ENCODE data around the gene FGD5. TPM values are rescaled to one million over a fixed set of nuclear protein-coding genes. Genes with fewer than 3 reads are reported as not detected.
A peak's percentile ranks its signal among the peaks of the same experiment; 100 is the strongest.

The FGD5 gene
- total RNA-seq, 1 donor from 2014 or later: 15.2 TPM

DNA sequence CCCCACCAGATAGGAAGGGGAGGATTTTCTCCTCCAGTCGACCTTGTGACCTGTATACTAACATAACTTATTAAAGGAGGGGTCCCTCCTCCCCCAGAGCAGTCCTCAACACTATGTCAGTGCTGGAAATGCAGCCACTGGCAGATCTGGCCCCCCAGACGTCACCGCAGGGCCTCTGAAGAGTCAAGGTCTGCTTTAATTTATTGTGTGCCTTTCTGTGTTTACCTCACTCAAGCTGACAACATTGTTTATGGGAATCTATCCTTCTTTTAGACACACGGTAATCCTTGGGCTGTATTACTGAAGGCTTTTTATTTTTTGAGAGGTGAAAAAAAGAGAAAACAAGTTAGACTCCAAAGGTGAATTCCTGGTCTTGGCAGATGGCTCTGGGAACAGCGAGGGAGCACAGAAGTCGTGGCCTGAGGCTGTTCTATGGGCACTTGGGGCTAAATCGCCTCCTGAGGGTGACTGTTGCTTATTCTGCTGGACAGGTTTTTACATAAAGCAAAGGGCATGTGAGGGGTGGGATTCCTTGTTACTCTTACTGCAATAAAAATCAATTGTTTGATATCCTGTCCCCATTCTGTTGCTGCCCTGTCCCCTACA lies 115.2 kb downstream of the FGD5 start:
- DNase-seq: no peak
- ATAC-seq (ENCODE audit: poor library complexity): no peak
- intact Hi-C loops (cut with DNase I): no loop called here

DNA sequence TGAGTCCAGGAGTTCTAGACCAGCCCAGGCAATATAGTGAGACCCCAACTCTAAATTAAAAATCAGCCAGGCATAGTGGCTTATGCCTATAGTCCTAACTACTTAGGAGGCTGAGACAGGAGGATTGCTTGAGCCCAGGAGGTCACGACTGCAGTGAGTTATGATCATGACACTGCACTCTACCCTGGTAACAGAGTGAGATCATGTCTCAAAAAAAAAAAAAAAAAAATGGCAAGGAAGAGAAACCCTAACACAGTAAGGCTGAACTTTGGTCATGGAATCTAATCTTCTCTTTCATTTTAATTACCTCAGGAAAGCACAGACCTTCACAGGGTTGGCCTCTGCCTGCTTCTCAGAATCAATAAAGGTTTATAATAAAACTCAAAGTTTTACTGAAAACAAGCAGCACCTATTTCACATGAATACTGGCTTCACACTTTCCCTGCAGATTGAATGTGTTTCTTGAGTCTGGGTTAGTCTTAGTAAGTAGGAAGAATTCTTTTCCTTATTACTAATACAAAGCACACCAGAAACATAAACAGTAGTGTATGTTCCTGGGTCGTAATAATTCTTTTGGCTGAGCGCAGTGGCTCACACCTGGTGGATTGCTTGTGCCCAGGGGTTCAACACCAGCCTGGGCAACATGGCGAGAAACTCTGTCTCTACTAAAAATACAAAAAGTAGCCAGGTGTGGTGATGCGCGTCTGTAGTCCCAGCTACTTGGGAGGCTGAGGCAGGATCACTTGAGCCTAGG lies 117.0 kb downstream of the FGD5 start:
- intact Hi-C loops (cut with DNase I): no loop called here
- ATAC-seq (ENCODE audit: poor library complexity) (no peak), DNase-seq (no peak)

DNA sequence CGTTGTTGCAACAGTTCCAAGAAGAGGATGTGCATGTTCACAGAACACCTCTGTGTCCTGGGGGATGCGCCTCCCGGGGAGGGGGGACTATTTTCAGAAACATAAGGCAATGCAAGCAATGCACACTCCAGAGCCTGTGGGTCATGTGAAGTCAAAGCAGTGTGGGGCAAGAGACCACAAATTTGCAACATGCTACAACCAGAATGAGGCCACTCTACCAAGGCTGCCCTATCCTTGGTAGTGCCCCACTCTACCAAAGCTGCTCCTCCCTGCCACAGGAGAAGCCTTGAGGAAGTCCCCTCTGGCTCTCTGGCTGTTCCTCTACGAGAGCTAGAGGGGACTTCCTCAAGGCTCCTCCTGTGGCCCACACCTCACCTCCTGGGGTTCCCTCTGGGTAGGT lies 120.2 kb downstream of the FGD5 start:
- DNase-seq (no peak), ATAC-seq (ENCODE audit: poor library complexity) (no peak)
- intact Hi-C loops (cut with DNase I): no loop called here

DNA sequence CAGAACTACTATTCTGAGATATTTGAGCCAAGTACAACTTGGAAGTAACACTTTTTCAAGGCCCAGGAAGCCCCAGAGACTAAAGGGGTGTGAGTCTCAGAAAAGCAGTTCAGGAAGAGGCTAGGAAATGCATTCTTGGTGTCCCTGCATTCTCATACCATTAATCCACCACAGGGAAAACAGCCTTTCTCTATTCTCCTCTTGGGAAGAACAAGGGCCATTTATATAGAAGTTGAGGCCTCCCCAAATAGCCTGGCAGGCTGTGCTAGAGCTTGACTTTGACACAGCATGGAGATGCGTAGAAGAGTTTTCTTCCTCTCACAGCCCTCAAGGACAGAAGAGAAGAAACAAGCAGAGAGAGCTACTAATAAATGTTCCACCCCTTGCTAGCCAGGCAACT lies 123.1 kb downstream of the FGD5 start:
- intact Hi-C loops (cut with DNase I): no loop called here

DNA sequence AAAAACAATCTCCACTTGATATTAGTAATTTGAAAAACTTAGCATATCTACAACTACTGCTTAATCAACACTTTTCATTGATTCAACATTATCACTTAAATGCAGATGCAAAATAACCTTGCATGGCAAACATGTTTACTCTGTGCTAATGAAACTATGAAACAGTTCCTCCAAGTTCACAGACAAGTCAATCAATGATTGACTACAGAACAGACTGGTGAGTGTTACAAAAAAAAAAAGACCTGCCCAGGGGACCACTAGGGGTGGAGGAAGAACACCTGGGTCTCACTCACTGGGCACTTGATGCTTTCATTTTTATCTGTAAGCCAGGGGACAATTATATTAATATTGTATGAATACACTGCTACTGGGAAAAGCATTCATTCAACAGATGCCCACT lies 124.3 kb downstream of the FGD5 start:
- intact Hi-C loops (cut with DNase I): no loop called here
- ATAC-seq (ENCODE audit: poor library complexity): no peak
- DNase-seq: no peak

More for the DNA sequence above, 123.1 kb downstream of the FGD5 start:
- DNase-seq (no peak), ATAC-seq (ENCODE audit: poor library complexity) (no peak)

DNA sequence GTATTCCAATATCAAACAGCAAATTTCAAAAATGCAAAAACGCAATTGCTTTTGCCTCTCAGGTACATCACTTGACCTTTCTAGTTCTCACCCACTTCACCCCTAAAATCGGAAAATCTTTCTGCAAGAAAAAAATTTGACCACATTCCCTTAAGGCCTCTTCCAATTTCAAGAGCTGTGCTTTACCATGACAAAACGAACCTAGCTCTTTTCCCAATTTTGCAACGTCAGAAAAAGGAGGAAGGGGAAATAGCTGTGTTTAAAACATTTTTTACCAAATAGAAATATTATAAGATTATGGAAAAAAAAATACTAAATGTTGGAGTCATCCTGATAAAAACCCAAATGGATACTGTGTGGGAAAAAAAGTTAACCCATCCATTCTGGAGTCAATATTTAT lies 127.5 kb downstream of the FGD5 start:
- no peak for ATAC-seq (ENCODE audit: poor library complexity)
- intact Hi-C loops (cut with DNase I): no loop called here
- DNase-seq: no peak

DNA sequence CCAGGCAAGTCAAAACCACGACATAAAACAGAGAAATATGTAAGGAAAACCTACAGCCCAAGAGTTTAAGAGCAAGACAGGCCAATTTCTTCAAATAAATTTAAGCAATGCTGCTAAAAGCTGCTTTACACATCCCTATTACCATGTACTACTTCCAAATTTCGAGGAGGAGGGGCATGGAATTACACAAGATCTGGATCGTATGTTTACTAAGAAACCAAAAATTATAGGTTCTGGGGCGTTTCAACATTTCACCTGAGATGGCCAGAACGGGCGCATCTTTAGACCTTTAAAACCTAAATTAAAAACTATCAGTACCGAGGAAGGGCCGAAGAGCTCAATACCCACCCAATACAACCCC lies 128.0 kb downstream of the FGD5 start:
- ATAC-seq (ENCODE audit: poor library complexity) (no peak), DNase-seq (no peak)
- intact Hi-C loops (cut with DNase I): no loop called here

DNA sequence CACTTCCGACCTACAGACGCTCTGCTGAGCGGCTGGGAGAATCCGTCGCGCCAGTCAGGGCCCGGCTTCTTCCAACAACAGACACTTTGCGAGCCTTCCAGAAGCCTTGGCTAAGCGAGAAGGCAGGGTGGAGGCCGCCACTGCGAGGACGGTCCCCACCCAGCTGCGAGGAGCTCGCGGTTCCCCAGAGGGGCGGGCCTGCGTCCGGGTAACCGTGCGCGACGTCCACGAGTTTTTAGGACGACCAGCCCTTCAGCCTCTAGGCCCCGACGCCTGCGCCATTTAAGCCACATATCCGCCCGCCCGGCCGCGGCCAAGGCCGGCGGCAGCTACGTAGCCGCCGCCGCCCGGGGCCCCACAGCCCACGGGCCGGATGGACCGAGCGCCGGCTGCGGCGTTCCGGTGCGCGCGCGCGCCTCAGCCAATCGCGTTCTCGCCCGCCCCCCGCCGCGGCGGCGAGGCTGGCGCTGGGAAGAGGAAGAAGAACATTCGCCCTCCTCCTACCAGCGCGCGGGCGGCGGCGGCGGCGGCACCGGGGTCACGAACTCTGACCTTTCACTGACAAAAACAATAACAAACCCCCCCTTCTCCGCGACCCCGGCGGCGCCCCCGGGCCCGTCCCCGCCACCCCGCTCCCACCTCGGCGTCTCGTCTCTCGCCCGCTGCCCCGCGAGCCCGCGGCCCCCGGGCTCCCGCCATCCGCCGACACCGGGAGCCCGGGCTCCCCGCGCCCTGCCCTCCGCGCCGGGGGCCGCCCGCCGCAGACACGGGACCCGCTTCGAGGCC lies 128.5 kb downstream of the FGD5 start, which contains the start of gene NR2C2:
Gene NR2C2, plus strand, starts transcription at position 484 of the 786 bp plus-strand sequence. CDS start 56,332 bp downstream, outside the sequence.
- peak; percentile 94 for DNase-seq
- peak; percentile 78 for ATAC-seq (ENCODE audit: poor library complexity)
- intact Hi-C loops (cut with DNase I): no loop called here

DNA sequence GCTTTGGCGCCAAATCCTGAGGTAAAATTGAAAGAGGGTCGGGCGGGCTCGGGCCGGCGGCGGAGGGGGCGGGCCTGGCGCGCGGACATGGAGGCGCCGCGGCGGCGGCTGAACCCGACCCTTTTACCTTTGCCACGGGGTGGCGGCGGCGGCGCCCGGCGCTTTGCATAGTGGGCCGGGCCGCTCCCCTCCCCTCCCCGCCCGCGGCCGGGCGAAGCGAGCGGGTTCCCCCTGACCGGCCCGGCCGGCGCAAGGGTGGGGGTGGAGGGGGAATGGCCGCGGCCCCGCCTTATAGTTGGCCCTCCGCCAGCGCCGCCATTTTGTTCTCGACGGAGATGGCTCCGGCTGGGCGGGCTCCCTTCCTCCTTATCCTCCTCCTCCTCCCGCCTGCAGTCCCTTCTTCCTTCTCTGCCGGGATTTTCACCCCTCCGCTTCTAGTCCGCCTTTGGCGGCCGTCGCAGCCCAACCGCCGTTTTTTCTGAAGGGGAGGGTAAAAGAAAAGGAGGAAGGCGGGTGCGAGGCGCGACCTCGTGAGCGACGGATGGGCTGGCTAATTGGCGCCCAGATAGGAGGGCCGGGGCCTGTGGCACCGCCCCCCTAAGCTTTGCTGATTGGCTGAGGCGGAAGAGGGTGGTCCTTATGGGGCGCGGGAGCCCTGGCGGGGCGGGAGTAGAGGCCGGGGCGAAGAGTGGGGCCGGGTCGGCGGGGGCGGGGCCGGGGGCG lies 129.3 kb downstream of the FGD5 start:
- DNase-seq: peak; percentile 97
- intact Hi-C loops (cut with DNase I): no loop called here
- peak; percentile 96 for ATAC-seq (ENCODE audit: poor library complexity)

DNA sequence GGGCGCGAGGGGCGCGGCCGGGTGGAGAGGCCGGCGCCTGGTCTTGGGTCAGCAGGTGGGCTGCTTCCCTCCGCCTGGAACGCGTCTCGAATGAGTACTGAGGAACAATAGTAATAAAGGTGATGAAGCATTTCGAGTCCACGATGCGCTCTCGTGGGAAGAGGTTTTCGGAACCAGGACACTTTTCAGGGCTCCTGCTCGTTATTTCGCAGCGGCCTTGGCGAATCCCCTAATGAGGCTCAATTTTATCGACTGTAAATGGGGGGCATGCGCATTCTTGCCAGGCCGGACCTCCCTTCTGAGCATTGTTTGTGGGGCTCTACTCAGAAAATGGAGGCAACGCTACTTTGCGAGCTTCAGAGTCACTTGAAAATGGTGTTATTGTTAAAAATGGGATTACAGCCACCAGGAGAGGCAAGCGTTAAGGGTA lies 129.9 kb downstream of the FGD5 start:
- DNase-seq (no peak), ATAC-seq (ENCODE audit: poor library complexity) (no peak)
- intact Hi-C loops (cut with DNase I): no loop called here

DNA sequence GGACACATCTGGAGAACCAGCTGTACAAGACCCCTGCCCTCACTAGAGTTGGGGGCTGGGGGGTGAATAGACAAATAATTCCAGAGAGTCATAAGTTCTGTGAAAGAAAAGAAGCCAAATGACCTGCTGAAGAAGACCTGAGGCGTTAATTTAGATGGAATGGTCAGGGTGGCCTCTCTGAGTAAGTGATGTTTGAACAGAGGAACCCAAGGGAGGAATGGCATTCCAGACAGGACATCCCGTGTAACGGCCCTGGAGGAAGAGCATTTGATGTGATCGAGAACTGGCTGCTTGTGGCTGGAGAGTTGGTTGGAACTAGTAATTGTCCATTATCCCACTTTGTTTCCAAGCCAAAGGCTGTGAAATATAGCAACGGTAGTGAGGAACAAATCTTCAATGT lies 130.4 kb downstream of the FGD5 start:
- intact Hi-C loops (cut with DNase I): no loop called here
- DNase-seq (no peak), ATAC-seq (ENCODE audit: poor library complexity) (no peak)

DNA sequence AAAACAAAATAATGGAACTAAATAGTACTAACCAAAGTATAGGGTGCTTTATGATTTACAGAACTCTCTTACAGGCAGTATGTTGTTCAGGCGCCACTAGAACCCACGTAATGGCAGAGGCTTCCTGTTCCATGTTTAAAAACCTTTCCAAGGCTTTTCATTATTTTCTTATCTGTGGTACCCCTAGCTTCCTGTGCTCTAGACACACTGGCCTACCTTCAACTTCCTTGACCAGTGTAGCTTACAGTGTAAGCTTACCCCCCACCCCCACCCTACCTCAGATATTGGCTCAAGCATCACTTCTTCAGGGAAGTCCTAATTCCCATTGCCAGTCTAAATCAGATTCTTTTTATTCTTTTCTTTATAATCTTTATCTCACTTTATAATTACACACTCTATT lies 131.5 kb downstream of the FGD5 start:
- intact Hi-C loops (cut with DNase I): no loop called here
- ATAC-seq (ENCODE audit: poor library complexity) (no peak), DNase-seq (no peak)

DNA sequence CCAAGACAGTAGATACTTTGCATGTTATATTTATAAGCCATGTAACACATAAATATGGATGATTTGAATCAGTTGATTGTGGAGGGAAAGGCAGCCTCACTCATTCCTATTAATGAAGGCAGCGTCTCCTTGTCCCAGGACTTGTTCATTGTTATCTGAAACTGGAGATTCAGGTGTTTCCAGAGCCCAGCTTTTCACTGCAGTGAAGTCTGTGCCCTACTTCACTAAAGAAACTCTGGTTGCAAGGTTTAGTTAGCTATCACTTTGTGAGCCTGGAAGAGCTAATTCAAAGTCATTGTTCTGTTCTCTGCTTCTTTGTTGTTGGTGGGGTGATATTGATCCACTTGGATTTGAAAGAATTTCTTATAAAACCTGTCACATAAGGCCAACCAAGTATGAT lies 138.4 kb downstream of the FGD5 start:
- no peak for ATAC-seq (ENCODE audit: poor library complexity)
- intact Hi-C loops (cut with DNase I): no loop called here
- DNase-seq: no peak

DNA sequence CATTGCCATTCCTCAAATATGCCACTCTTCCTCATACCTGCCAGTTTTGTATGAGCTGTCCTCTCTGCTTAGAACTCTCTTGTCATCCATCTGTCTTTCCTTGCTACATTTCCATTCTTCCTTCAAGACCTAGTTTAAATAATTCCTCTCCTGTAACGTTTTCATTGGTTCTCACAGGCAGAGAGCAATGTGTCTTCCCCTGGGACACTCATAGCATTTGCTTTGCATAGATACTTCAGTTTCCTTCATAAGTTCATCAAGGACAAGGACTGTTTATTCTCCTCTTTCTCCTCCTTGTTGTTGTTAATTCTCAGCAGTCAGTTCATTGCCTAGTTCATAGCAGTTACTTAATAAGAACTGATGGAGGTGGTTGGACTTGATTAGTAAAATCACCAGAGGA lies 139.2 kb downstream of the FGD5 start:
- ATAC-seq (ENCODE audit: poor library complexity) (no peak), DNase-seq (no peak)
- intact Hi-C loops (cut with DNase I): no loop called here

DNA sequence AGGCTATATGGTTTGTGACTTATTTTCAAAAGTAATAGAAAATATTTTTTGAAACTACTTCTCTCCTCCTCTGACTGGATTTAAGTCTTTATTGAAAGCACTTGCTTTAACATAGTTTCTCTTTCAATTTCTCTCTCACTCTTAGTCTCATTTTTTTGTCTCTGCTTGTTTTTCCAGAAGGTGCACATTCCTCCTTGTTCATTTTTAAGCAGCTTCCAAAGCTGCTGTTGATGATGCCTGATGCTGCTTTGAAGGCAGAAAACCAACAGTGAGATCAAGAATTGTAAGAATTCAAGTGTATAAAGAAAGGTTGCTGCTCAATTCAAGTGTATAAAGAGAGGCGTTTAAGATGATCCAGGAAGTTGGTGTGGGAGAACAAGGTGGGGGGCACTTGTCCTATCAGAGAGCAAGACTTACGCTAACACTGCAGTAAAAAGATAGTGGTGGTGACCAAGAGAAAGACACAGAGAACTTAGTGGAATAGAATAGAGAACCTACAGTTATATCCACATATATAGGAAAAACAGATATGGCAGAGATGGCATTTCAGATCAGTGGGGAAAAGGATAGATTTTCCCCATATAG lies 140.7 kb downstream of the FGD5 start:
- ATAC-seq (ENCODE audit: poor library complexity): no peak

DNA sequence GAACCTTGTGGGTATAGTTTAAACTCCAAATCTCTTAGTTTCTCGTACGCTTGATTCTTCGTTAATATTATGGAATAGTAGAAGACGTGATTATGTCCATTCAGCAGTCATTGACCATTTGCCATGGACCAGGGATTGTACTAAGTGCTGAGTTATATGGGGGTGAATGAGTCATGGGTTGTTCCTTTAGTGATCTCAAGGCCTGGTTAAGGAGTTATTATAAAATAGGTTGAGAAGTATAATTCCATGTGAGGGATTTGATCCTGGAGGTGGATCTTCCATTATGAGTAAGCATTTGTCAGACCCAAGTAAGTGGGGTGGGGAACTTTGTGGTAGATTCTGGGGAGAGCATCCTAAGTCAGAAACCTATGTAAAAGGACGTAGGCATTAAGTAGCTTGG lies 144.0 kb downstream of the FGD5 start:
- intact Hi-C loops (cut with DNase I): no loop called here
- ATAC-seq (ENCODE audit: poor library complexity) (no peak), DNase-seq (no peak)

More for the DNA sequence above, 140.7 kb downstream of the FGD5 start:
- intact Hi-C loops (cut with DNase I): no loop called here
- no peak for DNase-seq

DNA sequence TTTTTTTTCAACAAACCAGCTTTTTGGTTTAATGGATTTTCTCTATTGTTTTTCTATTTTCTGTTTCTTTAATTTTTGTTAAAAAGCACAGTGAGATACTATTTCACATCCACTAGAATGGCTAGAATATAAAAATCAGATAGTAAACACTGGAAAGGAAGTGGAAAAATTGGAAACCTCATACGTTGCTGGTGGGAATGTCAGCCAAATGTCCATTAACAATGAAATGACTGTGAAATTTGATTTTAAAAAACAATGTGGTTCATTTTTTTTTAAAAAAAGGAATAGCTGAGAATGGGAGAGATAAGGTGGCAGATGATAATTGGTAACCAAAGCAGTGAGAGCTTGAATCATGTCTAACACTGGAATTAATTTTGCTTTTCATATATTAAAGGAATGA lies 148.5 kb downstream of the FGD5 start:
- DNase-seq (no peak), ATAC-seq (ENCODE audit: poor library complexity) (no peak)
- intact Hi-C loops (cut with DNase I): no loop called here

DNA sequence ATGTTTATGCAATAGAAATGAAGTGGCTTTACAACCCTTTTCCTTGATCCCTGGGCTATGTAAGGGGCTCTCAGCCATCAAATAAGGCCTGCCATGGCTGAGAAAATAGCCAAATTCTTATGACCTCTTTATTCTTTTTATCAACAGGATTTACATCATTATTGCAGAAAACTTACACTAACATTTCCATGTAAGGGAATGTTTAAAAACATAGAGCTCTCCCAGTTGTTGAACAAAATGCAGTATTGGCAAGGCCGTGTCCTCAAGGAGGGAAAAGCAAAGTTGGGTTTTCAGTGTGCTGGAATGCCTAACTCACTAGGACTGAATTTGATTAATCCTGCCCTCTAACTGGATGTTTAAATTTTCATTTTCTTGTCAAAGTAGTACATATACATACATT lies 150.9 kb downstream of the FGD5 start:
- DNase-seq (no peak), ATAC-seq (ENCODE audit: poor library complexity) (no peak)
- intact Hi-C loops (cut with DNase I): no loop called here

DNA sequence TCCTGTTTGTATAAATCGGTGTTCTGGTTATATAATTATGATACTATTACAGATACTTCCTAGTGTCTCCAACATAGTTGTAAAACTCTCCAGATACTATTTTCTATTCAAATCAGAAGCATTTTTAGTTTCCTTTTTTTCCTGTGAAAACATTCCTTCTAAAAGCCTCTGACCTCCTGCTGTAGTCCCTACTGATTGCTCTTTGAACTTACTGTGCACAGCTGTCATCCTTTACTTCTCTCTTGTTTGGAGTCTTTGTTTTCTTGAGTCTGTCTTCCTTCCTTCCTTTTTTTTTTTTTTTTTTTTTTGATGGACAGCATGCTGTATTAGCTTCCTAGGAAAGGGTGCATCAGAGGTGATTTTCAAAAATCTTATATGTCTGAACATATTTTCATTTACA lies 157.6 kb downstream of the FGD5 start:
- no peak for ATAC-seq (ENCODE audit: poor library complexity)
- intact Hi-C loops (cut with DNase I): no loop called here
- DNase-seq: no peak

Measured in Right ventricle myocardium superior (tissue), 1 donor.